HEK293 (cell line): ENCODE data around the gene VWA3A.

ENCODE experiments used
- CTCF ChIA-PET: fragments of 350-600 bp; formaldehyde crosslinking; extraction: SDS; loops from one replicate; lab custom pipeline; 2021; ENCODE audit warnings: antibody characterized with exemption; lab: Yijun Ruan, JAX
- POLR2A ChIA-PET: fragments of 300-600 bp; formaldehyde crosslinking; extraction: SDS; loops from one replicate; lab custom pipeline; 2020; ENCODE audit warnings: antibody characterized with exemption, inconsistent platforms; lab: Yijun Ruan, JAX
- H3K27ac ChIP-seq: fragments of 200-500 bp; sonication (Bioruptor generic); 2 replicates; pipeline ENCODE4 v1.5.1; 2014; ENCODE audit warnings: low read depth, low read length, control low read depth, inconsistent platforms; ENCODE audit errors: extremely low read depth
- H3K36me3 ChIP-seq, 2 experiments: fragments of 200-500 bp in 1 of 2; sonication (Bioruptor generic) in 1 of 2; 1 replicate in 1 of 2; 2 replicates in 1 of 2; pipeline ENCODE4 v1.5.1; 2014 to 2017; ENCODE audit warnings: inconsistent platforms in 2 of 2, low read length in 2 of 2; ENCODE audit not compliant: control insufficient read depth in 2 of 2, insufficient read depth in 1 of 2
- H3K4me1 ChIP-seq: fragments of 200-500 bp; sonication (Bioruptor generic); 2 replicates; pipeline ENCODE4 v1.5.1; 2014; ENCODE audit warnings: mild to moderate bottlenecking, low read length, inconsistent platforms; ENCODE audit not compliant: control insufficient read depth, insufficient read depth
- H3K4me3 ChIP-seq: 2 replicates; pipeline ENCODE4 v1.5.1; 2011; ENCODE audit warnings: low read depth, mild to moderate bottlenecking, control low read depth, low read length, moderate library complexity
- H3K9me3 ChIP-seq: fragments of 200-500 bp; sonication (Bioruptor generic); 2 replicates; pipeline ENCODE4 v1.5.1; 2014; ENCODE audit warnings: low read depth, low read length, inconsistent platforms; ENCODE audit not compliant: control insufficient read depth, insufficient read depth
- GLI4 ChIP-seq: fragments of 450-650 bp; formaldehyde crosslinking; IDR thresholded peaks from 2 replicates; pipeline ENCODE4 v1.5.1; 2016; ENCODE audit warnings: missing biosample characterization, missing genetic modification characterization
- PRDM1 ChIP-seq: fragments of 450-650 bp; formaldehyde crosslinking; IDR thresholded peaks from 2 replicates; pipeline ENCODE4; 2016; ENCODE audit warnings: missing biosample characterization, missing genetic modification characterization
- PRDM6 ChIP-seq: fragments of 450-650 bp; formaldehyde crosslinking; IDR thresholded peaks from 2 replicates; pipeline ENCODE4 v1.5.1; 2017; ENCODE audit warnings: missing biosample characterization, missing genetic modification characterization
- SP7 ChIP-seq: fragments of 450-650 bp; formaldehyde crosslinking; IDR thresholded peaks from 2 replicates; pipeline ENCODE4 v1.5.1; 2016; ENCODE audit warnings: missing biosample characterization, missing genetic modification characterization
- ZBTB11 ChIP-seq: fragments of 450-650 bp; formaldehyde crosslinking; conservative IDR thresholded peaks from 2 replicates; pipeline ENCODE4 v1.5.1; 2016; ENCODE audit warnings: low read depth, missing biosample characterization, missing genetic modification characterization
- ZBTB20 ChIP-seq: fragments of 450-650 bp; formaldehyde crosslinking; IDR thresholded peaks from 2 replicates; pipeline ENCODE4 v1.5.1; 2016; ENCODE audit warnings: missing biosample characterization, missing genetic modification characterization
- ZFP37 ChIP-seq: fragments of 450-650 bp; formaldehyde crosslinking; IDR thresholded peaks from 2 replicates; pipeline ENCODE4 v1.5.1; 2016; ENCODE audit warnings: missing biosample characterization, missing genetic modification characterization
- ZFP41 ChIP-seq: fragments of 450-650 bp; formaldehyde crosslinking; IDR thresholded peaks from 2 replicates; pipeline ENCODE4 v1.5.1; 2016; ENCODE audit warnings: missing biosample characterization, missing genetic modification characterization, borderline replicate concordance
- ZNF169 ChIP-seq: fragments of 450-650 bp; formaldehyde crosslinking; IDR thresholded peaks from 2 replicates; pipeline ENCODE4 v1.5.1; 2016; ENCODE audit warnings: missing biosample characterization, missing genetic modification characterization
- ZNF214 ChIP-seq: fragments of 450-650 bp; formaldehyde crosslinking; IDR thresholded peaks from 2 replicates; pipeline ENCODE4 v1.5.1; 2017; ENCODE audit warnings: missing biosample characterization, mild to moderate bottlenecking, missing genetic modification characterization, borderline replicate concordance
- ZNF366 ChIP-seq: fragments of 450-650 bp; formaldehyde crosslinking; conservative IDR thresholded peaks from 2 replicates; pipeline ENCODE4 v1.5.1; 2016; ENCODE audit warnings: missing biosample characterization, missing genetic modification characterization
- ZNF596 ChIP-seq: fragments of 450-650 bp; IDR thresholded peaks from 2 replicates; pipeline ENCODE4 v1.5.0; 2018; ENCODE audit warnings: missing biosample characterization, mild to moderate bottlenecking, missing genetic modification characterization, moderate library complexity
- ZNF610 ChIP-seq: fragments of 450-650 bp; formaldehyde crosslinking; IDR thresholded peaks from 2 replicates; pipeline ENCODE4 v1.5.1; 2016; ENCODE audit warnings: missing biosample characterization, missing genetic modification characterization, borderline replicate concordance
- ZNF660 ChIP-seq: fragments of 450-650 bp; IDR thresholded peaks from 2 replicates; pipeline ENCODE4 v1.5.1; 2018; ENCODE audit warnings: missing biosample characterization, mild to moderate bottlenecking, missing genetic modification characterization
- ZNF670 ChIP-seq: fragments of 450-650 bp; formaldehyde crosslinking; IDR thresholded peaks from 2 replicates; pipeline ENCODE4 v1.5.1; 2016; ENCODE audit warnings: missing biosample characterization, missing genetic modification characterization, low read depth
- ZNF843 ChIP-seq: fragments of 450-650 bp; formaldehyde crosslinking; IDR thresholded peaks from 2 replicates; pipeline ENCODE4 v1.5.1; 2016; ENCODE audit warnings: missing biosample characterization, missing genetic modification characterization
- ZSCAN16 ChIP-seq: fragments of 450-650 bp; formaldehyde crosslinking; IDR thresholded peaks from 2 replicates; pipeline ENCODE4 v1.5.1; 2016; ENCODE audit warnings: missing biosample characterization, missing genetic modification characterization
- ZSCAN30 ChIP-seq: fragments of 450-650 bp; IDR thresholded peaks from 2 replicates; pipeline ENCODE4 v1.5.1; 2018; ENCODE audit warnings: missing biosample characterization, mild to moderate bottlenecking, missing genetic modification characterization, moderate library complexity
- TF ChIP-seq, protein P1 (sequence below): fragments of 450-650 bp; formaldehyde crosslinking; IDR thresholded peaks from 2 replicates; pipeline ENCODE4 v1.5.1; 2017; ENCODE audit warnings: missing biosample characterization, missing genetic modification characterization

Gene VWA3A

GRCh38 chr16:22055881-22056280 is 36.5 kb upstream of the VWA3A start:
- no peaks in the 10 kb centered on the region for H3K4me1 ChIP-seq
- H3K27ac ChIP-seq = no peak overlapping the region
- no peaks in the 10 kb centered on the region; a peak in 1 of 3 replicates for H3K36me3 ChIP-seq
- H3K9me3 ChIP-seq = no peaks in the 10 kb centered on the region
- H3K4me3 ChIP-seq = no peak overlapping the region
- POLR2A ChIA-PET = interaction anchor here (0.6 kb wide), 1 partner anchor 67 kb away, joined by 5 read pairs; no protein-coding TSS in a partner anchor
- CTCF ChIA-PET = interaction anchor here (1.2 to 1.7 kb wide), 3 partner anchors 16 to 24 kb away, joined by 3 to 10 read pairs (median 4); no protein-coding TSS in a partner anchor
- TF ChIP-seq ZSCAN30 (tag by site-specific recombination) = no peak
- TF ChIP-seq ZBTB11 = no peak
- TF ChIP-seq, protein P1, sequence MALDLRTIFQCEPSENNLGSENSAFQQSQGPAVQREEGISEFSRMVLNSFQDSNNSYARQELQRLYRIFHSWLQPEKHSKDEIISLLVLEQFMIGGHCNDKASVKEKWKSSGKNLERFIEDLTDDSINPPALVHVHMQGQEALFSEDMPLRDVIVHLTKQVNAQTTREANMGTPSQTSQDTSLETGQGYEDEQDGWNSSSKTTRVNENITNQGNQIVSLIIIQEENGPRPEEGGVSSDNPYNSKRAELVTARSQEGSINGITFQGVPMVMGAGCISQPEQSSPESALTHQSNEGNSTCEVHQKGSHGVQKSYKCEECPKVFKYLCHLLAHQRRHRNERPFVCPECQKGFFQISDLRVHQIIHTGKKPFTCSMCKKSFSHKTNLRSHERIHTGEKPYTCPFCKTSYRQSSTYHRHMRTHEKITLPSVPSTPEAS (tag by site-specific recombination) = no peak
- TF ChIP-seq PRDM1 (tag by site-specific recombination) = no peak

DNA sequence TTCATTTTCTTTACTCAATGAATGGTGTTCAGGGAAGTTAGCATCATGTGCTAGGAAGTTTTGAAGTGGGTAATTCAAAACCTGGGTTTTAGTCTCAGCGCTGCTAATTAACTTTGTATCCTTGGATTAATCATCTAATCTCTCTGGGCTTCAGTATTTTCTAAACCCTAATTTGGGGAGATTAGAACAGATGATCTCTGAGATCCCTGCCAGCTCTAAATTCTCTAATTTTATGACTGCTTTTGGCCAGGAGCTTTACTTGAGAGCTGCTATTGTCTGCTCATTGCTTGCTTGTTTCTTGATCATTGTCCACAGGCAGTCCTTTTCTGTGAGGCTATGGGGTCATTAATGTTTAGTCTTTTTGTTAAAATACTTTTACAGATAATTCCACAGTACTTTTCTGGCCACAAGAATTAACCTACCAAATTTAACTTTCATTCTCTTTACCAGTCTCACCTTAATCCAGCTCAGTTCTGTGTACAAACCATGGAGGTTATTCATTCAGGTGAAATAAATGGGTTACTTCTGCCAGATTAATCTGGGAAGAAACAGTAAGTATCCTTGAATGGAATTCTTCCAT is 28.4 kb upstream of the VWA3A start:
- Histone ChIP-seq H3K9me3 (no peaks in the 10 kb centered on the region), H3K27ac (no peak overlapping the region), H3K36me3 (no peaks in the 10 kb centered on the region), H3K4me3 (no peak overlapping the region), H3K4me1 (peaks cover 8% of the 10 kb centered on the region; the same call in 1 of the 2 replicates)
- TF ChIP-seq PRDM6 (tag by site-specific recombination) (peak; percentile 59), ZFP41 (tag by site-specific recombination) (no peak), GLI4 (no peak), SP7 (tag by site-specific recombination) (peak; percentile 66), ZNF214 (tag by site-specific recombination) (no peak), ZNF366 (tag by site-specific recombination) (0 out of 2 replicates have a peak, but pooled peaks have one; percentile 15), ZNF610 (no peak), ZNF670 (no peak), ZFP37 (tag by site-specific recombination) (no peak), ZNF596 (tag by site-specific recombination) (peak; percentile 34; the same call in 1 of the 2 replicates)
- CTCF ChIA-PET = interaction anchor here (0.8 to 4.9 kb wide), 2 partner anchors 10 to 14 kb away, joined by 3 to 56 read pairs; no protein-coding TSS in a partner anchor
- POLR2A ChIA-PET = no interaction called here

DNA sequence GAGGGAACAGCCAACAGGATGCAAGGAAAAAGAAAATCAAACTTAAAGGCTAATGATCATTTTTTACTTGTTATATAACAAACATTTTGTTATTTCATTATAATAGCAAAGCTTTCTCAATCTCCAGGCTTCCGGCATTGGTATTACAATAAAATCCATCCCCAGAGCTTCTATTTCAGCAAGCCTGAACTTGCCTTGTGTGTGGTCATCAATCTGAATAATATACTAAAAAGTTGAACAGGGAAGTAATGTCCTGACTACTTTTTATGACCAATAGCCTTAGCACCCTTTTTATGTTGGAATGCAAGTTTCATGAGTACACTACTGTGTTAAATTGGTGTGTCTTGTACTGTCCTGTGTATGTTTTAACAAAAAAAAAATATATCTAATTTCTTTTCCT is 27.1 kb upstream of the VWA3A start:
- Histone ChIP-seq H3K4me1 (peaks cover 8% of the 10 kb centered on the region; the same call in 1 of the 2 replicates), H3K9me3 (no peaks in the 10 kb centered on the region), H3K4me3 (no peak overlapping the region), H3K27ac (no peak overlapping the region), H3K36me3 (no peaks in the 10 kb centered on the region)
- CTCF ChIA-PET = interaction anchor here (0.7 to 4.9 kb wide), 3 partner anchors 12 to 56 kb away, joined by 3 to 56 read pairs (median 4); no protein-coding TSS in a partner anchor
- POLR2A ChIA-PET = no interaction called here
- no peak for TF ChIP-seq ZSCAN16 (tag by site-specific recombination)
- peak; percentile 26; the same call in 1 of the 2 replicates for TF ChIP-seq ZBTB20 (tag by site-specific recombination)
- no peak for TF ChIP-seq ZNF843 (tag by site-specific recombination)
- TF ChIP-seq ZNF169 = no peak
- peak; percentile 85; the same call in 1 of the 2 replicates for TF ChIP-seq ZNF660 (tag by site-specific recombination)
